DND-41 (cell line): ENCODE measurements around the gene SYNGR3.

Source experiments
- ATAC-seq: fragments of 200-7000 bp; cut with Tn5 transposase; 3 replicates; pipeline ENCODE4 v1.9.1; 2021; ENCODE audit warnings: low read depth; ENCODE audit not compliant: insufficient read depth
- DNase-seq: peaks from one replicate; pipeline ENCODE4 v3.0.0-alpha.2; 2020
- H2AFZ ChIP-seq: 2 replicates; pipeline ENCODE4 v1.6.0; 2012; ENCODE audit warnings: low read depth, low read length
- H3K27ac ChIP-seq: 2 replicates; pipeline ENCODE4 v1.5.1; 2012; ENCODE audit warnings: low read length, inconsistent platforms
- H3K27me3 ChIP-seq: fragments of 200-600 bp; sonication (generic); 2 replicates; pipeline ENCODE4 v1.6.0; 2012; ENCODE audit warnings: low read length, mild to moderate bottlenecking, inconsistent platforms; ENCODE audit not compliant: insufficient read depth, poor library complexity
- H3K36me3 ChIP-seq: 2 replicates; pipeline ENCODE4 v1.5.1; 2012; ENCODE audit warnings: low read length, inconsistent platforms; ENCODE audit not compliant: insufficient read depth
- H3K4me1 ChIP-seq: 2 replicates; pipeline ENCODE4 v1.5.1; 2012; ENCODE audit warnings: mild to moderate bottlenecking, low read length; ENCODE audit not compliant: insufficient read depth
- H3K4me2 ChIP-seq: 2 replicates; pipeline ENCODE4 v1.6.0; 2012; ENCODE audit warnings: mild to moderate bottlenecking, moderate library complexity, low read length, inconsistent platforms; ENCODE audit not compliant: insufficient read depth
- H3K4me3 ChIP-seq, 2 experiments: fragments of 200-600 bp in 1 of 2; shearing (Covaris generic) in 1 of 2; 2 replicates each; pipeline ENCODE4 v1.5.1; 2012 to 2016; ENCODE audit warnings: inconsistent platforms in 2 of 2, low read length in 2 of 2, mild to moderate bottlenecking in 2 of 2, low read depth in 1 of 2, moderate library complexity in 1 of 2
- H3K79me2 ChIP-seq: 2 replicates; pipeline ENCODE4 v1.6.0; 2012; ENCODE audit warnings: low read length, inconsistent platforms; ENCODE audit not compliant: insufficient read depth
- H3K9ac ChIP-seq: 2 replicates; pipeline ENCODE4 v1.6.0; 2012; ENCODE audit warnings: low read depth, mild to moderate bottlenecking, inconsistent platforms, low read length, moderate library complexity
- H3K9me3 ChIP-seq: 2 replicates; pipeline ENCODE4 v1.5.1; 2012; ENCODE audit warnings: low read length, moderate library complexity, mild to moderate bottlenecking, inconsistent platforms; ENCODE audit not compliant: insufficient read depth, severe bottlenecking
- H4K20me1 ChIP-seq: 2 replicates; pipeline ENCODE4 v1.6.0; 2012; ENCODE audit warnings: low read length; ENCODE audit not compliant: insufficient read depth
- CTCF ChIP-seq: IDR thresholded peaks from 2 replicates; pipeline ENCODE4 v1.5.1; 2012; ENCODE audit warnings: borderline replicate concordance, low read length, moderate library complexity, mild to moderate bottlenecking; ENCODE audit not compliant: poor library complexity, severe bottlenecking; ENCODE audit errors: extremely low read depth
- EZH2 ChIP-seq: IDR thresholded peaks from 3 replicates; pipeline ENCODE4 v1.6.1; 2012; ENCODE audit warnings: borderline replicate concordance, low read depth, mild to moderate bottlenecking, moderate library complexity, low read length, inconsistent platforms; ENCODE audit not compliant: severe bottlenecking

The SYNGR3 gene

DNA sequence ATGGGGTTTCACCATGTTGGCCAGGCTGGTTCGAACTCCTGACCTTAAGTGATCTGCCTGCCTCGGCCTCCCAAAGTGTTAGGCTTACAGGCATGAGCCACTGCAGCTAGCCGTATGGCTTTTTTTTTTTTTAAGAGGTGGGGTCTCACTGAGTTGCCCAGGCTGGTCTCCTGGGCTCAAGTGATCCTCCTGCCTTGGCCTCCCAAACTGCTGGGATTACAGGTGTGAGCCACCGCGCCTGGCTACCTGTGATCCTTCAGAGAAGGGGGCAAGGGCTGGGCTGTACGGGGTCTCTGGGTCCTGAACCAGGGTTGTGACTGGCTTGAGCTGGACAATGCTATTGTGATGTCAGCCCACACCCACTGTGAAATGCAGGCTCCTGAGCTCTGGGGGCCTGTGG, 23.3 kb upstream of the SYNGR3 start, which contains the start of gene RNF151:
RNF151 (plus strand) TSS at position 397 of the 400 bp plus-strand sequence. CDS start 26 bp downstream, outside the sequence.
- H3K4me2 ChIP-seq, result peak within 1 kb of the TSS; percentile 96
- peaks cover 54% of the 10 kb centered on the region for H3K4me1 ChIP-seq
- H3K9me3 ChIP-seq, result no peaks in the 10 kb centered on the region
- peaks cover 27% of the 10 kb centered on the region for H3K36me3 ChIP-seq
- peaks cover 54% of the 10 kb centered on the region for H3K79me2 ChIP-seq
- H3K4me3 ChIP-seq, result peak within 1 kb of the TSS; percentile 47 to 74; a peak in 3 of 4 replicates
- DNase-seq (no peak), ATAC-seq (no peak)
- peak within 1 kb of the TSS; percentile 91 for H3K9ac ChIP-seq
- H2AFZ ChIP-seq, result no peak within 1 kb of the TSS
- no peaks in the 10 kb centered on the region for H3K27me3 ChIP-seq
- peaks cover 23% of the 10 kb centered on the region for H4K20me1 ChIP-seq
- peak within 1 kb of the TSS; percentile 86 for H3K27ac ChIP-seq
- no peak for TF ChIP-seq EZH2
- TF ChIP-seq CTCF, result no peak

DNA sequence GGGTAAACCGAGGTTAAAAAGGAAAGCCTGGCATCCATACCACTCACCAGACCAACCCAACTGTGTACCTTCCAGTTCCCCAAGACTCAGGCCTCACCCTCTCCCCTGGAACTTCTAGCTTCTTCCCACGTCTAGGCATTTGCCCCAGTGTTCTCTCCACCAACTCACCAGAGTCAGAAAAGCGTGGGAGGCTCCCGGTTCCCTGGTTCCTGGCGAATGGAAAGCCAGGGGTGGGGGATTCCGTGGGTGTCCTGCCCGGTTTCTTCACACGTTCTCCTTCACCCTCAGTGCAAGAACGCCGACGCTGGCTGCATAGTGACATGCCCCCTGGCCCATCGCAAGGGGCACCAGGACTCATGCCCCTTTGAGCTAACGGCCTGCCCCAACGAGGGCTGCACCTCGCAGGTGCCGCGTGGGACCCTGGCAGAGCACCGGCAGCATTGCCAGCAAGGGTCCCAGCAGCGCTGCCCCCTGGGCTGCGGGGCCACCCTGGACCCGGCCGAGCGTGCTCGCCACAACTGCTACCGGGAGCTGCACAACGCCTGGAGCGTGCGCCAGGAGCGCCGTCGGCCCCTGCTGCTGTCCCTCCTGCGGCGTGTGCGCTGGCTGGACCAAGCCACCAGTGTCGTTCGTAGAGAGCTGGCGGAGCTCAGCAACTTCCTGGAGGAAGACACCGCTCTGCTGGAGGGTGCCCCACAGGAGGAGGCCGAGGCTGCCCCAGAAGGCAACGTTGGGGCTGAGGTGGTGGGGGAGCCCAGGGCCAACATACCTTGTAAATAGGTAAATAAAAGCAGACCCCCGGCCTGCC, 21.4 kb upstream of the SYNGR3 start:
- H3K79me2 ChIP-seq, result peaks cover 57% of the 10 kb centered on the region

DNA sequence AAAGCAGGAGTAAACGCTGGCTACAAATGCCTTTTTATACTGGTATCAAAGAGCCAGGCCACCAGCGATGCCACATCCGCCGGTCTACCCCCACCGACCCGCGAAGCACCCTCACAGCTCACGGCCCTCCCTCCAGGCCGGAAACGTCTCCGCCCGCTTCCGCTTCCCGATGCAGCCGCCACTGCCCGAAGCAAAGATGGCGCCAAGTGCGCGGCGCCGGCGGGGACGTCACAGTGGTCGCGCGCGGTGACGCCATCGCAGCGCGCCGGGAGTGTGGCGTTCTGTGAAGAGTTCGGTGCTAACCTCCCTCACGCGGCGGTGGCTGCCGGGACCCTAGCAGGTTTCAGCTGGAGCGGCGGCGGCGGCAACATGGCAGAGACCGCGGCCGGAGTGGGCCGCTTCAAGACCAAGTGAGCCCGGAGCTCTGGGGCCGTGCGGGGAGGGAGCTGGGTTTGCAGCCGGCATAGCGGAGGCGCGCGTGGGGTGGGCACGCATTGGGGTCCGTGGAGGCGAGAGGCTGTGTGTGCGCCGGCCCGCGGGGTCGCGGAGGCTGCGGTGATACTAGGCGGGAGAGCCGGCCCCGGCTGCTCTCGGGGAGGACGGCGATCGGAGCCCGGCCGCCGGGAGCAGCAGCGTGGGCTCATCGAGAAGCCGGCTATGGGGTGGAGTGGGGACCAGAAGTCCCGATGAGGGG, 17.8 kb upstream of the SYNGR3 start, which contains the start of gene TBL3:
TBL3 (plus strand) TSS at position 258 of the 694 bp plus-strand sequence; CDS start at position 370, 112 bp downstream.
- peaks cover 43% of the 10 kb centered on the region for H3K79me2 ChIP-seq
- peak within 1 kb of the TSS; percentile 91 for H3K27ac ChIP-seq
- H3K36me3 ChIP-seq, result peaks cover 31% of the 10 kb centered on the region
- TF ChIP-seq CTCF, result no peak
- ATAC-seq (peak; percentile 96), DNase-seq (peak; percentile 97)
- no peaks in the 10 kb centered on the region for H3K27me3 ChIP-seq
- no peaks in the 10 kb centered on the region for H3K9me3 ChIP-seq
- H4K20me1 ChIP-seq, result peaks cover 31% of the 10 kb centered on the region
- H3K4me2 ChIP-seq, result peak within 1 kb of the TSS; percentile 99
- H3K4me1 ChIP-seq, result peaks cover 34% of the 10 kb centered on the region
- H3K4me3 ChIP-seq, result peak within 1 kb of the TSS; percentile 65 to 73
- H3K9ac ChIP-seq, result peak within 1 kb of the TSS; percentile 74
- H2AFZ ChIP-seq, result peak within 1 kb of the TSS; percentile 70

More for the DNA sequence above, 21.4 kb upstream of the SYNGR3 start:
- Histone ChIP-seq H3K36me3 (peaks cover 8% of the 10 kb centered on the region), H3K27ac (no peak overlapping the region), H3K9me3 (no peaks in the 10 kb centered on the region), H3K9ac (no peak overlapping the region), H3K27me3 (no peaks in the 10 kb centered on the region), H4K20me1 (peaks cover 17% of the 10 kb centered on the region), H3K4me2 (no peak overlapping the region), H3K4me1 (peaks cover 46% of the 10 kb centered on the region), H2AFZ (no peak overlapping the region), H3K4me3 (no peak overlapping the region)
- TF ChIP-seq CTCF (no peak), EZH2 (no peak)
- no peak for ATAC-seq
- no peak for DNase-seq
